Measurements from ENCODE around the gene RIMKLA.

RIMKLA gene, protein sequence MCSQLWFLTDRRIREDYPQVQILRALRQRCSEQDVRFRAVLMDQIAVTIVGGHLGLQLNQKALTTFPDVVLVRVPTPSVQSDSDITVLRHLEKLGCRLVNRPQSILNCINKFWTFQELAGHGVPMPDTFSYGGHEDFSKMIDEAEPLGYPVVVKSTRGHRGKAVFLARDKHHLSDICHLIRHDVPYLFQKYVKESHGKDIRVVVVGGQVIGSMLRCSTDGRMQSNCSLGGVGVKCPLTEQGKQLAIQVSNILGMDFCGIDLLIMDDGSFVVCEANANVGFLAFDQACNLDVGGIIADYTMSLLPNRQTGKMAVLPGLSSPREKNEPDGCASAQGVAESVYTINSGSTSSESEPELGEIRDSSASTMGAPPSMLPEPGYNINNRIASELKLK

GRCh38 chr1:42380586-42381279, at the start of gene RIMKLA:
Gene RIMKLA, plus strand, starts transcription at chr1:42380792. Its CDS starts 143 bp downstream, at chr1:42380935.
- DNase-seq = peak; percentile 41 to 85 (median 69)

DNA sequence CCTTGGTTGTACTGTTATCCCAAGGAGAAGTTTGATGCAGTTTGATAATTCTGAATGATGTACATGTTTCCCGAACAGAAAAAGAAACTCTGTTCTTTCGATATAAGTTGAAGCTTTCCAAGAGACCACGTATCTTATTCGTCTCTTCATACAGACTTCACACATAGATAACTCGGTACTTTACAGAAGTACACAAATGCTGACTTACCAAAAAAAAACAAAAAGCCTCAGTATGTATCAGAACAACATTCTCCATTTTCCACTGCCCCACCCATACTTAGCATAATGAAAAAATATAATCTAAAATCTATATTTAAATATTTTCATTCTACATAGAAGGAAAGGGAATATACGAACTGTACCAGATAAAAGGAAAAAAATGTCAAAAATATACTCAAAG, 47.7 kb upstream of the RIMKLA start:
- no peak for DNase-seq

DNA sequence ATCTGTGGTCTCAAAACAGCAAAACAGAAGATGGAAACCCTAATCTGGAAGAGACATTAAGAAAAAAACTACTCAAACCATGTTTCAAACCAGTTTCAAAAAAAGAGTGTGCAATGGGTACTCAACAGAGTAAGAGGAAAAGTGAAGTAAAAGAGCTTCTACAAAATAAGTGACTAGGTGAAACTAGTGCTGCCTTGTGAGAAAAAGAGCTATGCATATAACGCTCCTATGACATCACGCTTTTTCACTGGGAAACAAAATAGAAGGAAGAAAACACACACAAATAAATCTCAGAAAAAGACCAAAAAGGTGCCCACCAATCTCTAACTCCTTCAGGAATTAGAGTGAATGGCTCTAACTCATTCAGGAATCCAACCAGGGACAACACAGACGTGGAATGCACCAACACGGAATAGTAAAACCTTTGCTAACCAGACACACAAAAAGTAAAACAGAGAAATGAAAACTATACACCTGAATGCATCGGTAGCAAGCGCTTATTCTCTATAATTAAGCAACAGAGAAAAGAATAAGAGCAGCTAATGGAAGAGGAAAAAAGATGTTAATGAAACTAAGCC, 46.8 kb upstream of the RIMKLA start:
- no peak for DNase-seq

DNA sequence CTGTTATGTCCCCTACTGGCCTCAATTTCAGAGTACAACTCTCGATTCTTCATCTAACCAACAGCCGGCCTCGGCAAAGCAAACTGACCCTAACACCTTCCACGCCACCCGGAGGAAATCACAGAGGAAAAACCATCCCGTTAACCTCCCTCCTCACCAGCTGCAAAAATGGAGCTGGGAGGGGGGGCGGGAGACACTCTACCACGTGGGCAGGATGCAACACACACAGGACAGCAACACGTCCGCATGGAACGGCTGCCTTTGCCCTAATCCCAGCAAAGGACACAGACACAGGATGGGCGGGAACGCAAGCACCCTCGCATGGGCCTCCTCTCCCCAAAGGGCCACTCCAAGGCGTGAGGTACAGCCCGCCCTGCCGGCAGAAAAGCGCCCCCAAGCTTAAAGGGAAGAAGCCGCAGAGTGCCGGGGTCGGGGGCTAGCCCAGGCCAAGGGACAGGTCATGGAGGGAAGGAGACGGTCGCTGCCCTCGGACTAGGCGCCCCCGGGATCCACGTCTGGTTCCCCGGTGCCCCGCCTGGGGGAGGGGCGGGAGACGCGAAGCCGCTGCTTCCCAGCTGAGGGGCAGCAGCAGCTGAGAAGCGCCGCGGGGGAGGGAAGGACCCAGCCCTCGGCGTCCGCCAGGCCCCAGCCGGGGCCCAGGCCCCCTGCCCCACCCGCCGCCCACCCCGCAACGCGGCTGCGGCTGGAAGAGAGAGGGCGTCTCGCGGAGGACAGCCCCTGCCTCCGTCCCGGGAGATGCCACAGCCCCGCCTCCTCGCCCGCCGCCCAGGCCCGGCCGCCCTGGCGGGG, 46.1 kb upstream of the RIMKLA start:
- DNase-seq = peak; percentile 46 to 63 (median 51)

- DNase-seq = peak; percentile 91 to 98 (median 96)
Measured at GRCh38 chr1:42335050-42335808, 45.4 kb upstream of the RIMKLA start, which contains the start of gene FOXJ3. Gene FOXJ3, minus strand, starts transcription at chr1:42335235. Its CDS starts 24,142 bp downstream, at chr1:42311093.

DNA sequence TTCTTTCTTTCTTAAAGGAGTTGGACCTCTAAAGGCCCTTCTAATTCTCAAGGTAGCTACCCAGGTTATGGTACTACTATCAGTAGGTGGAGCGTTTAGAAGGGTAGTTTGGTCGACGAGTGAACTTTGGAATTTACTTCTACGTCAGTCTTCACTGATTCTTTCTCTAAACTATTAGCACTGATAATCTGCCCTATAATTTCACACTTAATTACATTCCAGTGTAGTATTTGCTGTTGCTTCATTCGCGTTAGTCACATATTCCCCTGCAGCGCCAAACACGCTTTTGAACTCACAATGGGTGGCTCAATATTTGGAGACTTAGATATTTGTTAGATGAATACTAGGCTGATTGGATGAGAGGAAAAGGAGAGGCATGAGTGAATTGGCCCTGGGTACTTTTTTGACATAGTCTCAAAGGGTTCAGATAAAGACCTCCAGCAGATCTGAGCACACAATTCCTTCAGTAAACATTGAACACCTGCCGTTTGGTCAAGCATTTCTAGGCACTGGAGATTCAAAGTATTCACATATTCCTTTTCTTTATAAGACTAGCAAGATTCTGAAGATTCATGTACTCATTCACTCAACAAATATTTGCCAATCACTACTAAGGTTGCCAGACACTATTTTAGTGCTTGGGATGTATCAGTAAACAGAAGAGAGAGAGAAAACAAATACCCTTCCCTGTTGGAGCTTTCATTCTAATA, 44.6 kb upstream of the RIMKLA start:
- DNase-seq = peak; percentile 30 to 55 (median 47)

DNA sequence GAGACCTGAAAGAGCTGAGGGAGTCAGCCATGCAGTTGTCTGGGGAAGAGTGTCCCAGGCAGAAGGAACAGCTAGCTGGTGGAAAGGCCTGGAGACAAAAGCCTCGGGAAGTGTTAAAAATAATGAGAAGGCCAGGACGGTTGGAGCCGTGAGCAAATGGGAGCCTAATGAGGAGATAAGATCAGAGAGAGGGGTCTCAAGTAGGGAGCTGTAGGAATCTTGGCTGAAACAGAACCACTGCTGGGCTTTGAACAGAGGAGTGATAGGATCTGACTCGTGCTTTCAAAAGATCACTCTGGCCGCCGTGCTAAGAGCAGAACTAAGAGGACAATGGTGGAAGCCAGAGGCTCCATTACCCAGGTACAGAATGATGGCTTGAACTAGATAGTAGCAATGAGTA, 43.6 kb upstream of the RIMKLA start:
- no peak for DNase-seq

- no peak for DNase-seq
Measured at GRCh38 chr1:42340093-42340492, 40.5 kb upstream of the RIMKLA start.

DNA sequence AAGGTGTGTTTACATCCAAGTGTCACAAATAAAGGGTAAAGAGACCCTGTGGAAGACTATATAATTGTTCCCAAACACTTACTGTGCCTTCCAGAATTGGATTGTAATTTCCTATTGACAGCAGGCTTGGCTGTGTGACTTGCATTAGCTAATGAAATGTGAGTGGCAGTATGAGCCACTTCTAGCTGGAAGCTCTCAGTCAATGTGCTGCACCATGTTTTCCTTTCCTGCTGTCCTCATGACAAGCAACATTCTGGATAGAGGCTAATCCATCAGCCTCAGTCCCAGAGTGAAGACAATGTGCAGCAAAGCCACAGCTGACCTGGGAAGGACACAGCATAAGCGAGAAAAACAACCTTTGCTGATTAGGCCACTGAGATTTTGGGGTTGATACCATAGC, 39.7 kb upstream of the RIMKLA start:
- no peak for DNase-seq

DNA sequence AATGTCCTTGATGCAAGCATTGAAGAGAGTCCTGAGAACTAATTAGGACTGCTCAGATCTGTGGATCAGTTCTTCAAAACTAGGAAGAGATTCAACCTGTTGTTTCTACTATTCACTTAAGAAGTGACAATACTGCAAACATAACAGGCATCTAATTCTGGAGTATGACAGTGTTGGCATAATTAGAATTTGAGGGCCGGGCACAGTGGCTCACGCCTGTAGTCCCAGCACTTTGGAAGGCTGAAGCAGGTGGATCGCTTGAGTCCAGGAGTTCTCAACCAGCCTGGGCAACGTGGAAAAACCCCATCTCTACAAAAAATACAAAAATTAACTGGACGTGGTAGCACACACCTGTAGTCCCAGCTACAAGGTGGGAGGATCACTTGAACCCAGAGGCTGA, 37.5 kb upstream of the RIMKLA start:
- DNase-seq = no peak

- DNase-seq = no peak
Measured at GRCh38 chr1:42348498-42348897, 32.1 kb upstream of the RIMKLA start.

GRCh38 chr1:42350086-42350485, 30.5 kb upstream of the RIMKLA start:
- DNase-seq = no peak

DNA sequence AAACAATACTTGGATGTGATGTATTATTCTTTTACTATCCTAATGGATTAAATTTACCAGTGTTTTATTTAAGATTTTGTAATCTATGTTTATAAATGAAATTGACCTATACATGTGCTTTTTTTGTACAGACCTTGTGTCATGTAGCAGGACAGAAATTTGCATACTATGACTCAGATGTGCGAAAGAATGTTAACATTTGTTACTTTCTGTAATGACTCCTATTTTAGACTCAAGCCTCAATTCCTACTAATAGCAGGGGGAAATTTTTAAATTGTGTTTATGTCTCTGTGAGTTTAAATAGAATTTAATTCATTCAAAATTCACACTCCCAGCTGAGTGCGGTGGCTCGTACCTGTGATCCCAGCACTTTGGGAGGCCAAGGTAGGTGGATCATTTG, 21.8 kb upstream of the RIMKLA start:
- peak; percentile 4 to 48 (median 43) for DNase-seq

- no peak for DNase-seq
Measured at GRCh38 chr1:42359466-42359865, 21.1 kb upstream of the RIMKLA start.

GRCh38 chr1:42364089-42364488, 16.5 kb upstream of the RIMKLA start:
- DNase-seq = no peak

- no peak for DNase-seq
Measured at GRCh38 chr1:42364542-42364941, 16.1 kb upstream of the RIMKLA start.

DNA sequence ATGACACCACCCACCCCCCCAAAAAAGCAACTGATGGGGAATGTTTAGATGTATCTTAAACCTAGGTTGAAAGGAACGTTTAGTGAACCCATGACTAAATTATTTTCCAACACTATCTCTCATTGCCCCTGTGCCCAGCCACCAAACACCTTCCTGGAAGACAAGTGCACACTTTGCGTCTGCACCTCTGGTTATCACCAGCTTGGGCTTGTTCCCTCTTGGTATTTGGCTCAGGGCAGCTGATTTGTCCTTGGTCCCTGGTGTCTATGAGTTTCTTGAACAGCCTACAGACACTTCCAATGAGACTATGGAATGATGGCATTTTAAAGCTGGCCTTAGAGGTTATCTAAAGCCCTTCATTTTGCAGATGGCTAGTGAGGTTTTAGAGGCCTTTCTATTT, 15.5 kb upstream of the RIMKLA start:
- no peak for DNase-seq

- no peak for DNase-seq
Measured at GRCh38 chr1:42368096-42368795, 12.3 kb upstream of the RIMKLA start.

DNA sequence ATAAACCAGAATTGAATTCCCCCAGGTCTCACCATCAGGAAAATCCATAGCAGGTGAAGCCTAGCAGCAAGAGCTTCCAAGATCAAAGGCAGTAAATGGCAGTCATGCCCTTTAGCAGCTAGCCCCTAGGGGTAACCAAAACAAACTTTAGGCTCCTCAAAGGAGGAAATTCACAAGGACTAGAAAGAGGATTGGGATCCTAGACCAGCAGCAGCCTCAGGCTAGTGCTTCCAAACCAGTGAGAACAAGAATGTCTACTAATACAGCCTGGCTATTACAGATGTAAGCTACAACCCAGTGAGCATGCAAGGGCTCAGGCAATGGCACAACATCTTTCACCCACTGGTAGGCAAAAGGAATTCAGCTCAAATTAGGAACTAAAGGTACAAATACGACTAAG, 11.1 kb upstream of the RIMKLA start:
- DNase-seq = no peak

- DNase-seq = no peak
Measured at GRCh38 chr1:42370876-42371549, 9.6 kb upstream of the RIMKLA start.
